Mesothelial cell of epicardium (in vitro differentiated cells): ENCODE measurements around the gene ZNF227. TPM values are rescaled to one million over a fixed set of nuclear protein-coding genes. Genes with fewer than 3 reads are reported as not detected.
"Not testable (repeated sequence)": the region's sequence is repeated elsewhere in the genome, so short reads cannot be mapped to it uniquely, and the experiment has no call there.

Experiments used
- DNase-seq, 2 experiments: peaks; one replicate each; pipeline ENCODE4 v3.0.0; 2021; ENCODE audit warnings: low spot score in 2 of 2; ENCODE audit not compliant: unreplicated experiment in 2 of 2
- H3K27ac Mint-ChIP-seq: 2 replicates; pipeline ENCODE4 v1.8.0; 2021; ENCODE audit warnings: mixed read lengths
- H3K27me3 Mint-ChIP-seq: 2 replicates; pipeline ENCODE4 v1.8.0; 2021; ENCODE audit warnings: low read depth, mixed read lengths
- H3K36me3 Mint-ChIP-seq: 2 replicates; pipeline ENCODE4 v1.8.0; 2021; ENCODE audit warnings: mixed read lengths
- H3K4me1 Mint-ChIP-seq: 2 replicates; pipeline ENCODE4 v1.8.0; 2021; ENCODE audit warnings: mixed read lengths
- H3K4me3 Mint-ChIP-seq: 2 replicates; pipeline ENCODE4 v1.8.0; 2021; ENCODE audit warnings: mild to moderate bottlenecking, moderate library complexity, mixed read lengths
- H3K9me3 Mint-ChIP-seq: 2 replicates; pipeline ENCODE4 v1.8.0; 2021; ENCODE audit warnings: mixed read lengths
- CTCF ChIP-seq: fragments of 200-600 bp; sonication (generic); IDR thresholded peaks from one replicate; pipeline ENCODE4 v1.5.0; 2021; ENCODE audit warnings: antibody characterized with exemption; ENCODE audit not compliant: unreplicated experiment
- total RNA-seq: library from RNA; stranded (reverse); gene quantifications from 3 replicates; pipeline ENCODE4 v1.2.1, GENCODE V29; 2021

The ZNF227 gene
- total RNA-seq, 1 donor from 2014 or later = 29.9 TPM

- peaks cover 84% of the 10 kb centered on the region for H3K36me3 Mint-ChIP-seq
- DNase-seq = no peak
- peaks cover 39% of the 10 kb centered on the region for H3K9me3 Mint-ChIP-seq
- H3K4me3 Mint-ChIP-seq = no peak overlapping the region
- no peak for TF ChIP-seq CTCF
- no peaks in the 10 kb centered on the region for H3K4me1 Mint-ChIP-seq
- H3K27ac Mint-ChIP-seq = no peak overlapping the region
- H3K27me3 Mint-ChIP-seq = no peaks in the 10 kb centered on the region
Observed at GRCh38 chr19:44228318-44228717, 16.0 kb downstream of the ZNF227 start.

DNA sequence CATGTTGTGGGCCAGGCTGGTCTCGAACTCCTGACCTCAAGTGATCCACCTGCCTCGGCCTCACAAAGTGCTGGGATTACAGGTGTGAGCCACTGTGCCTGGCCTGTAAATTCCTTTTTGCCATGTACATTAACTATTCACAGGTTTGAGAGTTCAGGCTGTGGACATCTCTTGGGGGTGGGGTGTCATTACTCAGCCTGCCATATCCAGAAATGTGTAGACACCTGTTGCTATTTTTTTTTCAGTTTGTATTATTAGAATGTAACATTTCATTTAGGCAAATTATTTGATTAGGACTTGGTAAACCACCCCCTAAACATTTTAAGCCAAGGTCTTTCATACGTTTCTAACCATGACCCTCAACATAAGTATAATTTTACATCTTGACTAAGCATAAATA lies 20.5 kb downstream of the ZNF227 start:
- Mint-ChIP-seq H3K9me3 (peaks cover 61% of the 10 kb centered on the region), H3K36me3 (peaks cover 90% of the 10 kb centered on the region), H3K4me3 (no peak overlapping the region), H3K27ac (no peak overlapping the region), H3K4me1 (no peaks in the 10 kb centered on the region), H3K27me3 (no peaks in the 10 kb centered on the region)
- TF ChIP-seq CTCF = no peak
- DNase-seq = no peak

GRCh38 chr19:44236384-44236783 lies 24.1 kb downstream of the ZNF227 start:
- TF ChIP-seq CTCF = no peak
- Mint-ChIP-seq H3K4me1 (no peaks in the 10 kb centered on the region), H3K36me3 (peaks cover 77% of the 10 kb centered on the region), H3K27ac (no peak overlapping the region), H3K27me3 (no peaks in the 10 kb centered on the region), H3K9me3 (peaks cover 62% of the 10 kb centered on the region), H3K4me3 (no peak overlapping the region)
- DNase-seq = no peak

GRCh38 chr19:44252332-44252731 lies 40.0 kb downstream of the ZNF227 start:
- peaks cover 78% of the 10 kb centered on the region for H3K36me3 Mint-ChIP-seq
- H3K9me3 Mint-ChIP-seq = peaks cover 84% of the 10 kb centered on the region
- not testable (repeated sequence) for H3K4me1 Mint-ChIP-seq, DNase-seq, H3K27ac Mint-ChIP-seq, H3K4me3 Mint-ChIP-seq, H3K27me3 Mint-ChIP-seq

- Mint-ChIP-seq H3K36me3 (peaks cover 81% of the 10 kb centered on the region), H3K9me3 (peaks cover 88% of the 10 kb centered on the region)
- H3K27me3 Mint-ChIP-seq, DNase-seq, H3K27ac Mint-ChIP-seq, H3K4me1 Mint-ChIP-seq, H3K4me3 Mint-ChIP-seq: not testable (repeated sequence)
Observed at GRCh38 chr19:44253392-44253791, 41.1 kb downstream of the ZNF227 start.

DNA sequence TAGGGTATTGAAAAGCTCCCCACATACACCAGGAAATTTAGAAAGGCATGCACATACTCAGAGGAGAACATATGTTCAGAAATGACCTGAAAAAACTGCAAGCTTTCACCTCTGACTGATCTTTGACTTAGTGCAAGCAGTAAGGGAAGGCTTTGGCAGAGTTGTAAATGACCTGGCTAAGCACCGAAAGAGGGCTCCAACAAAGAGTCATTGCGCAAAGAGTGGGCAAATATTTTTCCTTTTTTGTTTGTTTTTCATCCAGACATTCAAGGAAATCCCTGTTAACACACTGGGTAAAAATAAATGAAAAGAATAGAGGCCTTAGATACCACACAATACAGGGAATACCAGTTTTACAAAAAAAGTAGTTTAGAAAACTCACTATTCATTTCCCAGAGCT lies 42.2 kb downstream of the ZNF227 start:
- Mint-ChIP-seq H3K27ac (no peak overlapping the region), H3K4me3 (no peak overlapping the region), H3K36me3 (peaks cover 76% of the 10 kb centered on the region), H3K27me3 (no peaks in the 10 kb centered on the region), H3K9me3 (peaks cover 84% of the 10 kb centered on the region), H3K4me1 (no peaks in the 10 kb centered on the region)
- TF ChIP-seq CTCF = no peak
- no peak for DNase-seq
